Islet precursor cell (in vitro differentiated cells): ENCODE measurements around the gene GSN.
"Not testable (repeated sequence)": the region's sequence is repeated elsewhere in the genome, so short reads cannot be mapped to it uniquely, and the experiment has no call there.

Experiments
- DNase-seq: peaks from one replicate; pipeline ENCODE4 v3.0.0-alpha.2; 2018

GSN gene

GRCh38 chr9:121289026-121289771 is 21.2 kb downstream of the GSN start:
- peak; percentile 97 for DNase-seq

GRCh38 chr9:121289772-121290370 is 21.9 kb downstream of the GSN start:
- DNase-seq = no peak

GRCh38 chr9:121291536-121291935 is 23.6 kb downstream of the GSN start:
- not testable (repeated sequence) for DNase-seq

GRCh38 chr9:121292051-121292450 is 24.1 kb downstream of the GSN start:
- no peak for DNase-seq

GRCh38 chr9:121292801-121293241 is 24.9 kb downstream of the GSN start:
- DNase-seq = no peak

- no peak for DNase-seq
Measured at GRCh38 chr9:121294151-121294743, 26.3 kb downstream of the GSN start.

GRCh38 chr9:121294866-121295661 is 27.1 kb downstream of the GSN start:
- DNase-seq = no peak

- DNase-seq = no peak
Measured at GRCh38 chr9:121295662-121296191, 27.8 kb downstream of the GSN start.

- DNase-seq = no peak
Measured at GRCh38 chr9:121296213-121297127, 28.5 kb downstream of the GSN start.

- DNase-seq = no peak
Measured at GRCh38 chr9:121297389-121297788, 29.4 kb downstream of the GSN start.

- DNase-seq = no peak
Measured at GRCh38 chr9:121298016-121298538, 30.1 kb downstream of the GSN start.

- peak; percentile 69 for DNase-seq
Measured at GRCh38 chr9:121298689-121299466, 30.9 kb downstream of the GSN start.

GRCh38 chr9:121299467-121300282 is 31.7 kb downstream of the GSN start:
- peak; percentile 69 for DNase-seq

GRCh38 chr9:121300283-121301119 is 32.5 kb downstream of the GSN start:
- DNase-seq = no peak

GRCh38 chr9:121301881-121302286 is 33.9 kb downstream of the GSN start:
- DNase-seq = no peak

- no peak for DNase-seq
Measured at GRCh38 chr9:121302341-121302740, 34.4 kb downstream of the GSN start.

GRCh38 chr9:121302786-121303185 is 34.8 kb downstream of the GSN start:
- no peak for DNase-seq

GRCh38 chr9:121303456-121304451 is 35.8 kb downstream of the GSN start:
- no peak for DNase-seq
